Activated CD4-positive, alpha-beta memory T cell treated with anti-CD3 and anti-CD28 coated beads, Interleukin-2, amount 10 ng/mL, durations not matched to agents 7 days and 5 days (primary cell): ENCODE measurements around the gene STXBP2. TPM values are rescaled to one million over a fixed set of nuclear protein-coding genes. Genes with fewer than 3 reads are reported as not detected.

Source experiments
- CTCF ChIA-PET: fragments of 350-600 bp; sonication (Branson Sonifier 250); formaldehyde crosslinking; loops from one replicate; lab custom pipeline; 2021; ENCODE audit warnings: antibody characterized with exemption, inconsistent platforms; lab: Charles Lee
- POLR2A ChIA-PET: fragments of 350-600 bp; sonication (Branson Sonifier 250); formaldehyde crosslinking; loops from one replicate; lab custom pipeline; 2021; ENCODE audit warnings: antibody characterized with exemption; lab: Charles Lee
- DNase-seq: peaks from one replicate; pipeline ENCODE4 v3.0.0-alpha.2; 2020
- H3K27ac Mint-ChIP-seq: one replicate; pipeline ENCODE4 v1.8.0; 2021; ENCODE audit warnings: mild to moderate bottlenecking, mixed read lengths
- H3K27me3 Mint-ChIP-seq: one replicate; pipeline ENCODE4 v1.8.0; 2021; ENCODE audit warnings: mixed read lengths
- H3K36me3 Mint-ChIP-seq: one replicate; pipeline ENCODE4 v1.8.0; 2021; ENCODE audit warnings: low read depth, mixed read lengths
- H3K4me1 Mint-ChIP-seq: one replicate; pipeline ENCODE4 v1.8.0; 2021; ENCODE audit warnings: mixed read lengths
- H3K4me3 Mint-ChIP-seq: one replicate; pipeline ENCODE4 v1.8.0; 2021; ENCODE audit warnings: mild to moderate bottlenecking, mixed read lengths
- H3K9me3 Mint-ChIP-seq: one replicate; pipeline ENCODE4 v1.8.0; 2021; ENCODE audit warnings: mixed read lengths
- total RNA-seq, 2 experiments: library from RNA; stranded (reverse); gene quantifications; one replicate each; pipeline ENCODE4 v1.2.3, GENCODE V29; 2021

Gene STXBP2
- 100 to 1,000 TPM; 169 to 171 TPM for total RNA-seq

DNA sequence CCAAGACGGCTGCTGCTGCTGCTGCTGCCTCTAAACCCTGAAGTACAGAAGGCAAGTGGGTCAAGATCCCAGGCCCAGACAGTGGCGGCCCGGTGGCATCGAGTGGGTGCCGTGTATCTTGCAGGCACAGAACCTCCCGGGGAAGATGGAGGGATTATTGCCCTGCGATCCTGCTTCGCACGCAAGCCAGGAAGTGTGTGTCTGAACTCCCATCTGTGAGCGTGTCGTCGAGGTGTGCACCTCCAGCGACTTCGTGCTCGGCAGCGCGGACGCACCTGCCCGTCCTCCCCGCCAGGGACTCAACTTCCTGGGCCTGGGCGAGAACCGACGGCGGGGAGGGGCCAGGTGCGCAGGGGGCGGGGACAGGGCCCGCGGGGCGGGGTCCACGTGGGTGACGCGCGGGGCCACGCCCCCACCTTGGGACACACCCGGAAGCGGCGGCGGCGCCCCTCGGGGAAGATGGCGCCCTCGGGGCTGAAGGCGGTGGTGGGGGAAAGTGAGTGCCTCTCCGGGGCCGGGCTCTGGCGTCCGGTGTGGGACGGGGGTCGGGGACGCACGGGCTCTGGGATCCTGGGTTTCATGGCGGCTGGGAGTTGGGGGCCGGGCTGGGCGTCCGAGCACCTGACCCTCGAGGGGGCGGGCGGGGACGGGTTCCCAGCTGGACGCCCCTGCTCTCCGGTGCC lies at the start of gene STXBP2:
STXBP2 (plus strand) TSS at position 420 of the 683 bp plus-strand sequence; CDS start at position 460, 40 bp downstream.
- no peaks in the 10 kb centered on the region for H3K27me3 Mint-ChIP-seq
- peak within 1 kb of the TSS; percentile 84 for H3K27ac Mint-ChIP-seq
- peak; percentile 94 for DNase-seq
- CTCF ChIA-PET = interaction anchor here (1.8 to 2.4 kb wide), 2 partner anchors 44 to 68 kb away, joined by 12 to 15 read pairs; partner anchors contain the start of gene TRAPPC5
- peak within 1 kb of the TSS; percentile 79 for H3K4me3 Mint-ChIP-seq
- POLR2A ChIA-PET = interaction anchor here (0.6 to 2.7 kb wide), 9 partner anchors 9 to 537 kb away, joined by 3 to 35 read pairs (median 3); partner anchors contain the start of genes PET100, TRAPPC5 and XAB2
- H3K36me3 Mint-ChIP-seq = peaks cover 29% of the 10 kb centered on the region
- H3K4me1 Mint-ChIP-seq = peaks cover 38% of the 10 kb centered on the region
- peaks cover 6% of the 10 kb centered on the region for H3K9me3 Mint-ChIP-seq

DNA sequence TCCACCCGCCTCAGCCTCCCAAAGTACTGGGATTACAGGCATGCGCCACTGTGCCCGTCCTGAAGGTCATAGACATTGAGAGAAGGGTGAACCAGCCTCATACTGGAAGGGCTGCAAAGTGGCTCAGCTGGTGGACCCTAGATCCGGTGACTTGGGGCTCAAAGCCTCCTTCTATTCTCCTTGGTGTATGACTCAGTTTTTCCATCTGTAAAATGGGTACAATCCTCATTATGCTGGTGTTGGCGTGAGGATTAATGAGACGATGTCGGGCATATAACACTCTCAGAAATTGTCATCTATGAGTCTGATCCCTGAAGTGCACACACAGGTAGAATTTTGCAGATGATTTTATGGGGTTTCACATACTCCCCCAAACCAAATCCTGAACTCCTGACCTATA lies 47.1 kb upstream of the STXBP2 start:
- no peak for DNase-seq
- no peaks in the 10 kb centered on the region for H3K36me3 Mint-ChIP-seq
- ChIA-PET POLR2A (no interaction called here), CTCF (interaction anchor here (1.0 kb wide), 1 partner anchor 21 kb away, joined by 5 read pairs; no protein-coding TSS in a partner anchor)
- H3K27ac Mint-ChIP-seq = no peak overlapping the region
- H3K27me3 Mint-ChIP-seq = peaks cover 17% of the 10 kb centered on the region
- no peaks in the 10 kb centered on the region for H3K4me1 Mint-ChIP-seq
- H3K4me3 Mint-ChIP-seq = no peak overlapping the region
- H3K9me3 Mint-ChIP-seq = no peaks in the 10 kb centered on the region

DNA sequence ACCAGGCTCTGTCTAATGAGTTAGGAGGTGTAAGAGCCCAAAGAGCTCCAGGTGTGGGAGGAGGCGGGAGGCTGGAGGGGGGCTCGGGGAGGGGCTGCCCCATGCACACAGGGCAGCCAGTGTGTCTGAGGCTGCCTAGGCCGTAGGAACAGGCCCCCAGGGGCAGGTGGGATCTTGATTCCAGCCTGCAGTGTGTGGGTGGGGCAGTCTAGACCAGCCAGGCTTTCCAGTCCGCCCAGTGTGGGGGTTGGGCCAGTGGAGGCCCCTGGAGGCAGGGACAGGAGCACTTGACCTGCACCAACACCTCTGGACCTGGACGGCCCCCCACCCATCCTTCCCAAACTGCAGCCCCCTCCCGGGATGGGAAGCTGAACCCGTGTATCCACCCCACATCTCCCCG lies 46.7 kb upstream of the STXBP2 start:
- POLR2A ChIA-PET = no interaction called here
- Mint-ChIP-seq H3K27me3 (peaks cover 19% of the 10 kb centered on the region), H3K4me3 (no peak overlapping the region), H3K36me3 (no peaks in the 10 kb centered on the region), H3K27ac (no peak overlapping the region), H3K4me1 (peaks cover 2% of the 10 kb centered on the region), H3K9me3 (no peaks in the 10 kb centered on the region)
- DNase-seq = no peak
- CTCF ChIA-PET = interaction anchor here (1.0 kb wide), 1 partner anchor 22 kb away, joined by 5 read pairs; no protein-coding TSS in a partner anchor

DNA sequence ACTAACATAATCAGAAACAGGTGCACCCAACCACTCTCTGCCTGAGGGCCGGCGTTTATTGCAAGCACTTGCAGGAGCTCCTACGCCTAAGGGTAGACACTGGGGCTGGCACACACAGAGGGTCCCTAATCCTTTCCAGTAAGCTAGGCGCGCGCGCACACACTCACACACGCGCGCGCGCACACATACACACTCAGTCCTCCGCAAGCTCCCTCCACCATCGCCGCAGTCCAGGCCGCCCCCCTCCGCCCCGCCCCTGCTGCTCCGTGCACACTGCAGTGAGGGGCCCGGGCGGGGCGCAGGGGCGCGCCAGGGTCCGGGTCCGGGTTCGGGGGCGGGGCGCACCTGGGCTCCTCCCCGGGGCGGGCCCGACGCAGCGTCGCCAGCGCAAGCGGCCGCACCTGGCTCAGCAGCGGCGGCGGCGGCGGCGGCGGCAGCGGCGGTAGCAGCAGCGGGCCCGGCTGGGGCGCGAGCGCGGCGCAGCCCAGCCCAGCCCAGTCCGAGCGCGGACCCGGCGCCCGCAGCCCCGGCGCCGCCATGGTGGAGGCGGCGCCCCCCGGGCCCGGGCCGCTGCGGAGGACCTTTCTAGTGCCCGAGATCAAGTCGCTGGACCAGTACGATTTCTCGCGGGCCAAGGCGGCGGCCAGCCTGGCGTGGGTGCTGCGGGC lies 41.3 kb upstream of the STXBP2 start, which contains the start of gene CAMSAP3:
CAMSAP3 (plus strand) TSS at position 398 of the 668 bp plus-strand sequence; CDS start at position 538, 140 bp downstream.
- Mint-ChIP-seq H3K27ac (no peak within 1 kb of the TSS), H3K4me3 (peak within 1 kb of the TSS; percentile 36)
- POLR2A ChIA-PET = no interaction called here

DNA sequence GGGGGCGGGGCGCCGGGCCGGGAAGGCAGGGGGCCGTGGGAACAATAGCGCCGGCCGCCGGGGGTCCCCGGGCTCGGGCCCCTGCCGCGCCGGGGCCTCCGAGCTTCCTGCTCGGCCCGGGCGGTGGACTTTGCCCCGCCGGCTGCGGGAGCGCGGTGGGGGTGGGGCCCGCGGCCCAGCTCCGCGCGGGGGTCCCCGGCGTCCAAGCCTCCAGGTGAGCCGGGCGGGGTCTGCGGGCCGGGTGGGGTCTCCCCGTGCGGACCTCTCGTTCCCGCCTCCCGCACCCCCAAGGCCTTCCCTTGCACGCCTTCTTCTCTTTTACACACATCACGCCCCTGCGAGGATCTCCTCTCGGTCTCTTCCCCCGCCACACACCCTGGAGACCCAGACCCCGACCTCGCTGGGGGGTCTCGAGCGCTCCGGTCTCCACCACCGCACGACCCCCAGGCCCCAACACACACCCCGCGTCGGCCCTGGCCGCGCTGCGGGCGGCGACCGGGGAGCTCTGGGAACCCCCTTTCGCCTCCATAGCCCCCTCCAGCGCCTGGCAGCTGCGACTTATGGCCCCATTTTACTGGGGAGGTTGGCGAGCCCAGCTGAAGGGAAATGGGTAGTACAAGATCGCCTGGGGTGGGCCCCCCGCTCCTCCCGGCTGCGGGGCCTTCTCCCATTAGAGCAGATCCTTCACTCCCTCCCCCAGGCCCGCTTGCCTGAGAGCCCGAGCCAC lies 40.5 kb upstream of the STXBP2 start:
- ChIA-PET CTCF (no interaction called here), POLR2A (interaction anchor here (1.3 to 1.7 kb wide), 2 partner anchors 9 to 31 kb away, joined by 4 read pairs; no protein-coding TSS in a partner anchor)
- no peak overlapping the region for H3K27ac Mint-ChIP-seq
- peaks cover 6% of the 10 kb centered on the region for H3K4me1 Mint-ChIP-seq
- H3K9me3 Mint-ChIP-seq = no peaks in the 10 kb centered on the region
- DNase-seq = no peak
- H3K4me3 Mint-ChIP-seq = peak overlapping the region; percentile 7
- H3K27me3 Mint-ChIP-seq = peaks cover 42% of the 10 kb centered on the region
- no peaks in the 10 kb centered on the region for H3K36me3 Mint-ChIP-seq

More for the DNA sequence above, 41.3 kb upstream of the STXBP2 start, which contains the start of gene CAMSAP3:
- H3K9me3 Mint-ChIP-seq = no peaks in the 10 kb centered on the region
- peak; percentile 26 for DNase-seq
- no peaks in the 10 kb centered on the region for H3K36me3 Mint-ChIP-seq
- peaks cover 6% of the 10 kb centered on the region for H3K4me1 Mint-ChIP-seq
- CTCF ChIA-PET = interaction anchor here (1.1 kb wide), 1 partner anchor 27 kb away, joined by 7 read pairs; no protein-coding TSS in a partner anchor
- H3K27me3 Mint-ChIP-seq = peaks cover 42% of the 10 kb centered on the region

DNA sequence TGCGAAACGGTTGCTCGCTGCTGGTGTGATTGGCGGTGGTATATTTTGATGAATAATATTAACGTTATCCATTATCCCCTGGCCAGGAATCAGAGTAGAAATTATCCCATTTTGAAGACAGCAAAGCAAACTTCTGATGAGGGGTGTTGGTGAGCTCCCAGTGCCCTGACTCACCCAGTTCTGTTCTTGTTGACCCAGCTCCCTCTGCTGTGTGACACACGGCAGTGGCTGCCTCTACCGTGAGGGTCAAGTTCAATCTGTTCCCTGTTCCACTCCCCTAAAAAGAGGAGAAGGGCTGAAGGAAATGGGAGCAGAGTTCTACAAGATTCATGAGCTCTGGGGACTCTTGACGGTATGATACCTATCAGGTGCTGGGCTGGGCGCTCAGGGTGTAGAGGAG lies 39.2 kb upstream of the STXBP2 start:
- H3K27me3 Mint-ChIP-seq = peaks cover 42% of the 10 kb centered on the region
- no peak overlapping the region for H3K27ac Mint-ChIP-seq
- ChIA-PET POLR2A (interaction anchor here (1.7 kb wide), 1 partner anchor 8 kb away, joined by 4 read pairs; no protein-coding TSS in a partner anchor), CTCF (no interaction called here)
- H3K4me3 Mint-ChIP-seq = no peak overlapping the region
- DNase-seq = no peak
- H3K9me3 Mint-ChIP-seq = no peaks in the 10 kb centered on the region
- H3K4me1 Mint-ChIP-seq = peaks cover 6% of the 10 kb centered on the region
- H3K36me3 Mint-ChIP-seq = no peaks in the 10 kb centered on the region

DNA sequence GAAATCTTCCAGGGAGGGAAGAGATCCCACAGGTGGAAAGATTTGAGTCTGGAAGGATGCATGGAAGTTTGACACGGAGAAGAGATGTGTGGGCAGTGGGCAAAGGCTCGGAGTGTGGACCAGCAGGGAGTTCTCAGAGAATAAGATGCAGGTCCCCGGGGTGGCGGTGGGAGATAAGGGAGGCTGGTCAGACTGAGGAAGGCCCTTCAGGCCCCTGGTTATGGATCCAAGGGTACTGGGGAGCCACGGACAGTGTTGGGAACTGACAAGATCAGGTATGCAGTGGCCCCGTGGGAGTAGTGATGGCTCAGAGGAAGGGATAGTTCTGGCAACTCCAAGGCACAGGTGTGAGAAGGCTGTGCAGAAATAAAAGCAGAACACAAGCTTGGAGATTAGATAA lies 38.7 kb upstream of the STXBP2 start:
- peaks cover 41% of the 10 kb centered on the region for H3K27me3 Mint-ChIP-seq
- CTCF ChIA-PET = no interaction called here
- POLR2A ChIA-PET = no interaction called here
- no peak for DNase-seq
- no peak overlapping the region for H3K27ac Mint-ChIP-seq
- H3K9me3 Mint-ChIP-seq = no peaks in the 10 kb centered on the region
- H3K4me1 Mint-ChIP-seq = peaks cover 6% of the 10 kb centered on the region
- no peaks in the 10 kb centered on the region for H3K36me3 Mint-ChIP-seq
- H3K4me3 Mint-ChIP-seq = no peak overlapping the region

DNA sequence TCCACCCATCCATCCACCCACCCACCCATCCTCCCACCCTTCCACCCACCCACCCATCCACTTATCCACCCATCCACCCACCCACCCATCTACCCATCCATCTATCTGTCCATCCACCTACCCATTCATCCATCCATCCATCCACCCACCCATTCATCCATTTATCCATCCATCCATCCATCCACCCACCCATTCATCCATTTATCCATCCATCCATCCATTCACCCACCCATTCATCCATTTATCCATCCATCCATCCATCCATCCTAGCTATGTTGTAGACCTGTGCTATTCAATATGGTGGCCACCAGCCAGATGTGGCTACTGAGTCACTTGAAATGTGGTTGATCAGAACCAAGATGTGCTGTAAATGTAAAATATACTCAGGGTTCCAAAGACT lies 36.2 kb upstream of the STXBP2 start:
- Mint-ChIP-seq H3K4me3 (no peak overlapping the region), H3K4me1 (peaks cover 2% of the 10 kb centered on the region), H3K36me3 (no peaks in the 10 kb centered on the region), H3K27ac (no peak overlapping the region), H3K27me3 (peaks cover 28% of the 10 kb centered on the region), H3K9me3 (no peaks in the 10 kb centered on the region)
- CTCF ChIA-PET = no interaction called here
- POLR2A ChIA-PET = no interaction called here
- no peak for DNase-seq

DNA sequence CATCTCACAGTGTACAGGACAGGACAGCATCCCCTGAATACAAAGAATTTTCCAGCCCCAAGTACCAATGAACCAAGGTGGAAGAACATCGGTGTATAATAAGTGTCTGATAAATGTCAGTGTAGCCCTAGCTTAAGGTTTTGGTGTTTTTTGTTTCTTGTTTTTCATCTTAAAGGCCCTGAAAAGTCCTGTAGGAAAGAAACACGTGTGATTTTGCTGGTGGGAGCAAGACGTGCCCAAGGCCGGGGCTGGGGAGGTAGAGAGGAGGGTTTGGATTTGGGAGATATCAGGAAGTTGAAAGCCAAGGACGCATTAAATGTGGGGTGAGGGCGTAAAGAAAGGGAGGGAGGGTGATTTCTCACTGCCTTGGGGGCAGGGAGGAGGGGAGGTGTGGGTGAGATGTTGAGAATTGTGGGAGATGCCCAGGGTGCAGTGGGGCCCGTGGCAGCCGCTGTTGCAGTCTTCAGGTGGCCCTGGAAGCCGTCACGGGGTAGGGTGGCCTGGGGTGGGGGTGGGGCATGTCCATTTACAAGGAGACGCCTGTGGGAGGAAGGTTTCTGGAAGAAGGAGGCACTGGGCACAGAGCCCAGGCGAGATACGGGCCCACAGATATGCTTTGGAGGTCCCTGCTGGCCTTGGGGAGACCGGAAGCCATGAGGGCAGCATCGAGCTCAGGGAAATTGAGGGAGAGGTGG lies 34.5 kb upstream of the STXBP2 start:
- no peak overlapping the region for H3K4me3 Mint-ChIP-seq
- ChIA-PET CTCF (interaction anchor here (0.8 kb wide), 1 partner anchor 36 kb away, joined by 3 read pairs; no protein-coding TSS in a partner anchor), POLR2A (no interaction called here)
- H3K27ac Mint-ChIP-seq = no peak overlapping the region
- DNase-seq = no peak
- H3K9me3 Mint-ChIP-seq = no peaks in the 10 kb centered on the region
- no peaks in the 10 kb centered on the region for H3K36me3 Mint-ChIP-seq
- H3K4me1 Mint-ChIP-seq = no peaks in the 10 kb centered on the region
- H3K27me3 Mint-ChIP-seq = peaks cover 16% of the 10 kb centered on the region

DNA sequence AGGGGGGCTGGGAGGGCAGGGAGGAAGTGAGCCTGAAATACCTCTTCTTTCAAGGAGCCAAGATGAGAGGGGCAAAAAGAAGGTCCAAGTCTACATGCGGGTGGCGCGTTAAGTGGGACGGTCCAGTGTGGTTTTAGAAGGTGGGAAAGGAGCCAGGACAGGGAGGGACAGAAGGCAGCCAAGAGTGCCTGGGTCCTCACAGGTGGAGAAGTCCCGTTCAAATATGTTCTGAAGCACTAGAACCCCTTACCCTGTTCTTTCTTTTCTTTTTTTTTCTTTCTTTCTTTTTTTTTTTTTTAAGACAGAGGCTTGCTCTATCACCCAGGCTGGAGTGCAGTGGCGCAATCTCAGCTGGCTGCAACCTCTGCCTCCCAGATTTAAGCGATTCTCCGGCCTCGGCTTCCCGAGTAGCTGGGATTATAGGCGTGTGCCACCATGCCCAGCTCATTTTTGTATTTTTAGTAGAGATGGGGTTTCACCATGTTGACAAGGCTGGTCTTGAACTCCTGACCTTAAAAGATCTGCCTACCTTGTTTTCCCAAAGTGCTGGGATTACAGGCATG lies 33.9 kb upstream of the STXBP2 start:
- ChIA-PET CTCF (interaction anchor here (0.7 to 0.8 kb wide), 2 partner anchors 36 to 41 kb away, joined by 3 read pairs; no protein-coding TSS in a partner anchor), POLR2A (no interaction called here)
- H3K4me3 Mint-ChIP-seq = no peak overlapping the region
- no peaks in the 10 kb centered on the region for H3K9me3 Mint-ChIP-seq
- no peak for DNase-seq
- H3K4me1 Mint-ChIP-seq = no peaks in the 10 kb centered on the region
- peaks cover 10% of the 10 kb centered on the region for H3K27me3 Mint-ChIP-seq
- no peaks in the 10 kb centered on the region for H3K36me3 Mint-ChIP-seq
- no peak overlapping the region for H3K27ac Mint-ChIP-seq

DNA sequence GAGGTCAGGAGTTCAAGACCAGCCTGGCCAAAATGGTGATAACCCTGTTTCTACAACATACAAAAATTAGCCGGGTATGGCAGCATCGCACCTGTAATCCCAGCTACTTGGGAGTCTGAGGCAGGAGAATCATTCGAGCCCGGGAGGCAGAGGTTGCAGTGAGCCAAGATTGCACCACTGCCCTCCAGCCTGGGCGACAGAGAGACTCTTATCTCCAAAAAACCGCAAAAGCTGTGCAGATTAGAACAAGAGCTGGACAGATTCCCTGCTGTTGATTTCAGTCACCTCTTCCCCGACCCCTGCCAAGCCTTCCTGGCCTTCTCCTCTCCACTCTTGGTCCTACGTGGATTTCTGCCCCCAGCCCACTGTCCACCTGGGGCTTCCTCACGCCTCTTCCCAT lies 33.0 kb upstream of the STXBP2 start:
- no peaks in the 10 kb centered on the region for H3K36me3 Mint-ChIP-seq
- no peak for DNase-seq
- POLR2A ChIA-PET = no interaction called here
- CTCF ChIA-PET = no interaction called here
- H3K9me3 Mint-ChIP-seq = no peaks in the 10 kb centered on the region
- H3K4me3 Mint-ChIP-seq = no peak overlapping the region
- H3K4me1 Mint-ChIP-seq = no peaks in the 10 kb centered on the region
- H3K27ac Mint-ChIP-seq = no peak overlapping the region
- peaks cover 6% of the 10 kb centered on the region for H3K27me3 Mint-ChIP-seq
